Endometrial microvascular endothelial cells (primary cell): Measurements from ENCODE around the gene CASZ1. TPM values are rescaled to one million over a fixed set of nuclear protein-coding genes. Genes with fewer than 3 reads are reported as not detected.

Experiments
- in situ Hi-C: cut with HindIII; loops from 2 replicates; pipeline ENCODE4 v1.10.0; 2017; ENCODE audit warnings: low sequenced_read_pairs, low pct_unique_long_range_greater_than_20kb; ENCODE audit errors: inconsistent ontology term
- total RNA-seq: library from RNA; depleted of rRNA; stranded (reverse); fragments of >200 nt; gene quantifications from one replicate; pipeline ENCODE4 v1.2.3, GENCODE V29; 2015; ENCODE audit errors: inconsistent ontology term

The CASZ1 gene
- total RNA-seq, 1 donor from 2014 or later, result 8.5 TPM

- in situ Hi-C loops, result no loop called here
Observed at GRCh38 chr1:10782491-10783244, 13.8 kb downstream of the CASZ1 start.

GRCh38 chr1:10781137-10781536 lies 15.3 kb downstream of the CASZ1 start:
- in situ Hi-C loops, result no loop called here

- in situ Hi-C loops, result no loop called here
Observed at GRCh38 chr1:10779841-10780240, 16.6 kb downstream of the CASZ1 start.

GRCh38 chr1:10779201-10779600 lies 17.2 kb downstream of the CASZ1 start:
- in situ Hi-C loops, result no loop called here

GRCh38 chr1:10778640-10779039 lies 17.8 kb downstream of the CASZ1 start:
- in situ Hi-C loops, result no loop called here

- in situ Hi-C loops, result no loop called here
Observed at GRCh38 chr1:10777749-10778574, 18.5 kb downstream of the CASZ1 start.

GRCh38 chr1:10776190-10776905 lies 20.1 kb downstream of the CASZ1 start:
- in situ Hi-C loops, result no loop called here

- in situ Hi-C loops, result no loop called here
Observed at GRCh38 chr1:10775763-10776162, 20.7 kb downstream of the CASZ1 start.

GRCh38 chr1:10774615-10775310 lies 21.7 kb downstream of the CASZ1 start:
- in situ Hi-C loops, result no loop called here

GRCh38 chr1:10773851-10774614 lies 22.4 kb downstream of the CASZ1 start:
- in situ Hi-C loops, result no loop called here

- in situ Hi-C loops, result no loop called here
Observed at GRCh38 chr1:10773376-10773775, 23.1 kb downstream of the CASZ1 start.

GRCh38 chr1:10772711-10773110 lies 23.7 kb downstream of the CASZ1 start:
- in situ Hi-C loops, result no loop called here

GRCh38 chr1:10771789-10772188 lies 24.7 kb downstream of the CASZ1 start:
- in situ Hi-C loops, result no loop called here

GRCh38 chr1:10768552-10768951 lies 27.9 kb downstream of the CASZ1 start:
- in situ Hi-C loops, result no loop called here

GRCh38 chr1:10767282-10767681 lies 29.2 kb downstream of the CASZ1 start:
- in situ Hi-C loops, result no loop called here

GRCh38 chr1:10765734-10766478 lies 30.5 kb downstream of the CASZ1 start:
- in situ Hi-C loops, result no loop called here

- in situ Hi-C loops, result no loop called here
Observed at GRCh38 chr1:10765304-10765703, 31.1 kb downstream of the CASZ1 start.
